GM18858 (cell line): ENCODE data around the gene ZBTB44.

Experiments
- ATAC-seq: cut with Tn5 transposase; IDR thresholded peaks from one replicate; pipeline ENCODE4 v1.9.1; 2021; ENCODE audit not compliant: unreplicated experiment

ZBTB44 gene

DNA sequence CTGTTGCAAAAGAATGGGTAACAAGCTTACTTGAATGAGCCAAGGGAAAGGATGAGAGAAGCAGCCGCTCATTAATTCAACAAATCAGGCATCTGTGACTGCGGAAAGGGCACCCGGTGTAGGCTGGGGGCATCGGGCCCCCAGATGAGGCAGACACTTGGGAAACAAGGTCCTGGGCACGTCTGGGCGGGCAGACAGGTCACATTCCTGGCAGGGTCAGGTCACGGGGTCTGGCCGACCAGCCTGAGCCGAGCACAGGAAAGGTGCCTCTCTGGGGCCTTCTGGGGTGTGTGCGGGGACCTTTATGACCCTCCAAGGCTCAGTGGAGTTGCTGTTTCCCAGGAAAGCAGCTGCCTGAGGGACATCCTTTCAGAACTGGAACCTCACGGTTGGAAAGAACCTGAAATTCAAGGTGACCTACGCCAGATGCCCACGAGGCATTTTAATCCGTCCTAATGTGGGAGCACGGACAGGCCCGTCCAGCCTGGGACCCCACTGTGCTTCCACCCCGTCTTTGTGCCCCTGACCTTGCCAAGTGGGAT lies 98.1 kb downstream of the ZBTB44 start:
- no peak for ATAC-seq

- ATAC-seq = no peak
These were observed 98.5 kb downstream of the ZBTB44 start for GRCh38 chr11:130216221-130216550.

GRCh38 chr11:130215531-130216220 lies 99.0 kb downstream of the ZBTB44 start:
- ATAC-seq = no peak

GRCh38 chr11:130214861-130215530 lies 99.7 kb downstream of the ZBTB44 start:
- no peak for ATAC-seq

DNA sequence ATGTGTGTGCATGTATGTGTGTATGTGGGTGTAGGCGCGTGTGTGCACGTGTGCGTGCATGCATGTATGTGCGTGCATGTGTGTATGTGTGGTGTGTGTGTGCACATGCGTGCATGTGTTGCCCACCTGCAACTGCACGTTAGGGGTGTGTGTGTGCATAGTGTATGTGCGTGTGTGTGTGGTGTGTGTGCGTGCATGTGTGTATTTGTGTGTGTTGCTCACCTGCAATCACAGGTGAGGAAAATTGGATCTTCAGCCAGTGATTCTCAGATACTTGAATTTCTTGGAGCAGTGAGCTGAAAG lies 100.8 kb downstream of the ZBTB44 start:
- no peak for ATAC-seq

DNA sequence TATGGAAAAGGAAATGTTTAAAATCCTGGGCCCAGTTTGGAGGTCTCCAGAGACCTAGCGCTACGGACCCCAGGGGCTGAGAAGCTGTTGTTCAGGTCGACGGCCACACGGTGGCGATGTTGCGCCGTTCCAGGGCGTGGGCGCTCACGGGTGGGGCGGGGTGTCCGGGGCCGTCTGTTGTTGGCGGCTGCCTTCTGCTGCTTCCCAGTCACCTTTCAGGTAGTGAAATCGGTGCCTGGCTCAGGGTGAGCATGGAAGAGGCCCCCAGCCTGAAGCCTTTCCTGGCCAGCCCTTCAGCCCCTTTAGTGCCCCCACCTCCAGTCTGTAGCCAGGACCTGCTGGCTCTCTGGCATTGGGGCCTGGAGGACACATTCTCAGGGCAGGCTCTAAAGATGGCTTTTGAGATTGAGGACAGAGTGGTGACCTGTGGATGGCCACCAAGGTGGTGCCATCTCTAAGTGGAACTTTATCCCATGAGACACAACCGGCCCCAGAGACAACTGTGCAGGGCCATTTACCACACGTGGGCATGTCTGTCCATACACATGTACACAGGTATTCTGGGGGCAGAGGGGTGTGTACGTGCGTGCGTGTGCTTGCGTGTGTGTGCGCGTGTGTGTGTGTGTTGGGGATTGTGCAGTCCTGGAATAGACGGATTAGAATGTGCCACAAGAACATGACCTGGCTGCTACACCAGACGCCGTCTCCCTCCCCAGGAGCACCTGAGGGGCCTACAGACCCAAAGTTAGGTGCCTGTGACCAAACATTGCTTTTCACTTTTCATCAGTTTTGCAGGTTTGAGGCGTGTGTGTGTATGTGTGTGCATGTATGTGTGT lies 101.4 kb downstream of the ZBTB44 start:
- ATAC-seq = no peak

DNA sequence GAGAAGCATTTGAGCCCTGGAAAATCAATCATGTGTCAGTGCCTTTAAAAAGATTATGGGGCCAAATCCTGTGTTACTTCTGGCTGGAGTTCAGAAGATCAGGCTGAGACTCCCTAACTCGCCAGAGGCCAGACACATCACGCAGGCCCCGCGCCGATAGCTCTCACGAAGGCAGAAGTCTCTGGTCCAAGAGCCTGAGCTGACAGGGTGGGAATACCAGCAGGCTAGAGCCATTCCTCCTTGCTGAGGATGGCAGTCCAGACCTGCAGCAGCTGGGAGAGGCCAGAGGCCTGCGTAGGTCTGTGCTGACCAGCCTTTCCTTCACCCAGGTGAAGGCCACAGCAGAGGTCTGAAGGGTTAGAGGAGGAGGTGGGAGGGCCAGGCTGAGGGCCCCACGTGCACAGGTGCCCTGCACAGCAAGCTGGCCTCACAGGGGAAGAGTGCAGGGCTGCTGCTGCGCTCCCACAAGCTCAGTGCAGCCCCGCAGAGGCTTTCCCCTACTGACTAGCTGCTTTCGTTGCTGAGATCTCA lies 102.2 kb downstream of the ZBTB44 start:
- no peak for ATAC-seq

- no peak for ATAC-seq
These were observed 102.8 kb downstream of the ZBTB44 start for GRCh38 chr11:130211781-130212401.

GRCh38 chr11:130211144-130211543 lies 103.6 kb downstream of the ZBTB44 start:
- no peak for ATAC-seq

DNA sequence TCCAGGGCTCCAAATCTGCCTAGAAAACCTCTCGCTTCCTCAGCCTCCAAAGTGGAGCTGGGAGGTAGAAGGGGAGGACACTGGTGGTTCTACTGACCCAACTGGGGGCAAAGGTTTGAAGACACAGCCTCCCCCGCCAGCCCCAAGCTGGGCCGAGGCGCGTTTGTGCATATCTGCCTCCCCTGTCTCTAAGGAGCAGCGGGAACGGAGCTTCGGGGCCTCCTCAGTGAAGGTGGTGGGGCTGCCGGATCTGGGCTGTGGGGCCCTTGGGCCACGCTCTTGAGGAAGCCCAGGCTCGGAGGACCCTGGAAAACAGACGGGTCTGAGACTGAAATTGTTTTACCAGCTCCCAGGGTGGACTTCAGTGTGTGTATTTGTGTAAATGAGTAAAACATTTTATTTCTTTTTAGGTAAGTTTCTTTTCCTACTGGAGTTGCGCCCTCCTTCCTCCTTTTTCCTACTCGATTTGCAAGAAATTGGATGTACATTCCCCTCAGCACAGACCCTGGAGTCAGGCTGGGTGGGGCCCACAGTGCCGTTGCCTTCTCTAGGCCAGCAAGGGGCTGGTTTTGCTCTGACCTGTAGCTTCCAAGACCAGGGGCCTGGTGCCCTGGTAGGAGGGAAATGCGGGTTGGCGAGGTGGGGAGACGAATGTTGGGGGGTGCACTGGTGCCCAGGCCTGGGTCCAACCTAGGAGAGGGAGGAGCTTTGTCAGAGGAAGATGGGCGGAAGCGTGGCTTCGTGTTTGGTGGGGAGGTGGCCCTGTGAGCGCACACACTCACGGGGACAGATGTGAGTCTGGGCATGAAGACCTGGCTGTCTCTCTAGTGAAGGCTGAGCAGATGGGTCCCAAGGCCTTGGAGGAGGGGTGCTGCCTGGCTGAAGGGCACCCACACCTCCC lies 104.5 kb downstream of the ZBTB44 start:
- no peak for ATAC-seq

DNA sequence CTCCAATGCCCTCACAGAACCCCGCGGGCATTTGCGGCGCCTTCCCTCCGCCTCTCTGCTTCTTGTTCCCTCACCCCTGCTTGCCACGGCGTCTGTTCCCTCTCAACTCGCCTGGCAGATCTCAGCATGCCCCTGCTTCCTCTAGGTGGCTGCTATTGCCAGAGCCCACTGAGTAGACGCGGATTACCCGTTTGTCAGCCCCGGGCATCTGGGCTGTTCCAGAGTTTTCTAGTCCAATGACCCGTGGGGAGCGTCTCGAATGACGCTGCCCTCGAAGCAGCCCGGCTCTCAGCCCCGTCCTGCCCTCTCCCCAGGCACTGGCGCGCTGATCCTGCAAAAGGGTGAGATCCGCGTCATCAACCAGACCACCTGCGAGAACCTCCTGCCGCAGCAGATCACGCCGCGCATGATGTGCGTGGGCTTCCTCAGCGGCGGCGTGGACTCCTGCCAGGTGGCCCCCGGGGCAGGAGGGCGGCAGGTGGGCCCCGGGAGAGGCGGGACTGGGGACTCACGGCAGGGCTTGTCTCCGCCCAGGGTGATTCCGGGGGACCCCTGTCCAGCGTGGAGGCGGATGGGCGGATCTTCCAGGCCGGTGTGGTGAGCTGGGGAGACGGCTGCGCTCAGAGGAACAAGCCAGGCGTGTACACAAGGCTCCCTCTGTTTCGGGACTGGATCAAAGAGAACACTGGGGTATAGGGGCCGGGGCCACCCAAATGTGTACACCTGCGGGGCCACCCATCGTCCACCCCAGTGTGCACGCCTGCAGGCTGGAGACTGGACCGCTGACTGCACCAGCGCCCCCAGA lies 105.4 kb downstream of the ZBTB44 start:
- no peak for ATAC-seq

DNA sequence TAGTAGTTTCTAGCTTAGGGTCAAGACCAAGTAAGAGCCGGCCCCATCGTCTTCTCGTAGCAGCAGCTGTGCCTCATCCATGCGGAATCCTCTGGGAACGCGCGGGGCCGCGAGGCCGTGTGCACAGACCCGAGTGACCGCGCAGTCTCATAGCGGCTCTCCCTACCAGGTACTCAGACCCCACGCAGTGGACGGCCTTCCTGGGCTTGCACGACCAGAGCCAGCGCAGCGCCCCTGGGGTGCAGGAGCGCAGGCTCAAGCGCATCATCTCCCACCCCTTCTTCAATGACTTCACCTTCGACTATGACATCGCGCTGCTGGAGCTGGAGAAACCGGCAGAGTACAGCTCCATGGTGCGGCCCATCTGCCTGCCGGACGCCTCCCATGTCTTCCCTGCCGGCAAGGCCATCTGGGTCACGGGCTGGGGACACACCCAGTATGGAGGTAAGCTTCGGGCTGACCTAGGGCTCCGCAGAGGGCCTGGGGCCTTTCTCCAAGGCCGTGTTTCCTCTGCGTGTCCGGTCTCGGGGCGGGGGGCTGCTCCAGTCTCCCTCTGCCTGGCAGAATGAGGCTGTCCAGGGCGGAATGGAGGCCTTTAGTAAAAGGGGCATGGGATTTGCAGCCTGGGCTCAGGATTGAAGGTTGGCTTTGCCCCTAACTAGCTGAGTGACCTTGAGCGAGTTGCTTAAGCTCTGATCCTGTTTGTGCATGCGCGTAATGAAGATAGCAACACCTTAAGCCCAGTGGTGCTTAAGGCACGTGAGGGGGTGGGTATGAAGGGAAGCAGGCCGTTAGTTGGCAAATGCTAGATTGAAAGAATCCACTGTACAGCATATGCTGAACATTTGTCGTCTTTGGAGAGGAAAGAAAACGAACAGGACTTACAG lies 106.2 kb downstream of the ZBTB44 start:
- ATAC-seq = no peak

DNA sequence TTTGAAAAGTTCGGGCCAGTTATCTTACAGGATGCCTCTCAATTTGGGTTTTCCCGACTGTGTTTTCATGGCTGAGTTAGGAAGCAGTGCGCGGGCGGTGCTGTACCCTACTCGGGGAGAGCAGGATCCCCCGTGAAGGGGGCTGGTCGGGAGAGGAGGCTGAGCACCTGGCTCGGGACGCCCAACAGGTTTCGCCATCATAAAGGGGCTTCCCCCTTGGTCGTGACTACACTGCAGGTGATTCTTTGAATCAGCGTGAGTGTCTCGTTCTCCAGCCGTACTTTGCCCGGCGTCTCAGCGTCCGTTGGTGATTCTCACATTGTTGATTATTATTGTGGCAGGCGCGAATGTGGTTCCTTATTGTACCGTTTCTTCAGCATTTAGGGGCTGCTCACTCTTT lies 108.6 kb downstream of the ZBTB44 start:
- ATAC-seq = no peak

DNA sequence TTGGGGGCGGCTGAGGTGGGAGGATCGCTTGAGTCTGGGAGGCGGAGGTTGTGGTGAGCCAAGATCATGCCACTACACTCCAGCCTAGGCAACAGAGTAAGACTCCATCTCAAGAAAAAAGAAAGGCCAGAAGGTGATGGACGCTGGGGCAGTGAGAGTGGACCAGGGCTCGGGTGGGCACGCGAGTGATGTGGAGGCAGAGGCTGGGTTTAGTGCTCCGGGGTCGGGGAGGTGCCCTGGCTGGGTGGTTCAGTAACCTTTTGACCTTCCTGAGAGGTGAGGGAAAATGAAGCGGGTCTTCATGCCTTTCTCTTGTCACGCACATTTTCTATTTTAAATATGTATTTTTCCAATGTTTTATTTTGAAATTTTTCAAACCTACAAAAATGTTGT lies 110.0 kb downstream of the ZBTB44 start:
- no peak for ATAC-seq

- no peak for ATAC-seq
These were observed 110.7 kb downstream of the ZBTB44 start for GRCh38 chr11:130203766-130204702.

- no peak for ATAC-seq
These were observed 111.7 kb downstream of the ZBTB44 start for GRCh38 chr11:130202818-130203689.
